Liver (tissue), 3 donors: ENCODE results near the gene TLCD3A.

Experiments used
- ATF3 ChIP-seq: IDR thresholded peaks from 2 replicates; pipeline ENCODE4 v1.6.1; 2016; ENCODE audit warnings: antibody characterized with exemption
- CTCF ChIP-seq: fragments of 150-350 bp; IDR thresholded peaks from 2 replicates; pipeline ENCODE4 v1.5.1; 2017; ENCODE audit warnings: improper control_type of control experiment, low read depth, low read length; ENCODE audit not compliant: missing input control
- MAX ChIP-seq: IDR thresholded peaks from 2 replicates; pipeline ENCODE4 v1.6.1; 2016; ENCODE audit warnings: antibody characterized with exemption
- TAF1 ChIP-seq: conservative IDR thresholded peaks from 2 replicates; pipeline ENCODE4 v1.6.1; 2016; ENCODE audit warnings: antibody characterized with exemption, mild to moderate bottlenecking
- donor health status: healthy.
- donor health status: healthy.

- TF ChIP-seq CTCF (no peak), MAX (no peak), TAF1 (no peak), ATF3 (no peak)
These were observed 12.5 kb downstream of the TLCD3A start for GRCh38 chr17:744937-745336.
